HG02610 (cell line): ENCODE data around the gene RPS5.
"Not testable (repeated sequence)": the region's sequence is repeated elsewhere in the genome, so short reads cannot be mapped to it uniquely, and the experiment has no call there.

Experiments used
- ATAC-seq: cut with Tn5 transposase; IDR thresholded peaks from one replicate; pipeline ENCODE4 v1.9.1; 2021; ENCODE audit warnings: mild to moderate bottlenecking, moderate library complexity; ENCODE audit not compliant: unreplicated experiment

Gene RPS5

DNA sequence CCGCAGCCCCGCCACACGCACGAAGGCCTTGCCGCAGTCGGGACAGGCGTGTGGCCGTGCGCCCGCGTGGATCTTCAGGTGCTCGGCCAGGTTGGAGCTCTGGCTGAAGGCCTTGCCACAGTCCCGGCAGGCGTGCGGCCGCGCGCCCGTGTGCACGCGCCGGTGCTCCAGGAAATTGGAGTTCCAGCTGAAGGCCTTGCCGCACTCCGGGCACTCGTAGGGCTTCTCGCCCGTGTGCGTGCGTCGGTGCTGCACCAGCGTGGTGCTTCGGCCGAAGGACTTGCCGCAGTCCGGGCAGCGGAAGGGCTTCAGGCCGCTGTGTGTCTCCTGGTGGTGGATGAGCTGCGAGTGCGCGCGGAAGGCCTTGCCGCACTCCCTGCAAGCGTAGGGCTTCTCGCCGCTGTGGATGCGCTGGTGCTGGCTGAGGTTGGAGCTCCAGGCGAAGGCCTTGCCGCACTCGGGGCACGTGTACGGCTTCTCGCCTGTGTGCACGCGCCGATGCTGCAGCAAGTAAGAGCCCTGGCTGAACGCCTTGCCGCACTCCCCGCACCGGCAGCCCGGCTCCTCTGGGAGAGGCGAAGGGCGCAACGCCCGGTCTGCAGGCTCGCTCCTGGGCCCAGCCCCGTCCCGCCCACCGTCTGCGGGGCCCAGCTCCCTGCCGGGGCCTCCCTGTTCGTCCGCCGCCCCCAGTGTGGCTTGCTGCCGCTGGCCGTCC is 30.1 kb upstream of the RPS5 start:
- no peak for ATAC-seq

DNA sequence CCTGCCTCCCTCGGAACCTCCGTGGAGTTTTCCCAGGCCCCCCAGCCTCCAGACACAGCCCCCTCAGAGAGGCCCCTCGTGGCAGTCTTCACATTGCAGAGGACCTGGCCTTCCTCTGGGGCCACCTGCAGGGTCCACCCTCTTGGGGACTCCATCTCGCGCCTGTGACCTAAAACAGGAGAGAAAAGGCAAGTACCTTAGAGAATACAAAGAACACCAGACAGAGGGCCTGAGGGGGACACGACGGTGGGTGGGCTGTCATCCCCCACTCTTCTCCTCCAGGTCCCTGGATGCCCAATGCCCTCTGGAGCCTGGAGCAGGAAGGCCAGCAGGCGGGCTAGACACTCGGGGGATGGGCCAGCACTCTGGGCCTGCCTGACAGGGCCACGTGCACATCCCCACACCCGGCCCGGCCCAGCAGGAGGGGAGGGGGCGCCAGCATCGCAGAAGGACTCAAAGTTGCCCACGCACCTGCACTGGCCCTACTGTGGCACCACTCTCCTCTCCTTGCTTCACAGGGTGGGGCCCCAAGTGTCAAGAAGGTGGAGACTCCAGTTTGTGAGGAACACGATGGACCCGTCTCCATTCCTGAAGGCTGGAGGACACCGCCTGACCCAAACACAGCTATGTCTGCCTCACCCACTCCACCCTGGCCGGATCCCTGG is 29.5 kb upstream of the RPS5 start:
- ATAC-seq, result no peak

DNA sequence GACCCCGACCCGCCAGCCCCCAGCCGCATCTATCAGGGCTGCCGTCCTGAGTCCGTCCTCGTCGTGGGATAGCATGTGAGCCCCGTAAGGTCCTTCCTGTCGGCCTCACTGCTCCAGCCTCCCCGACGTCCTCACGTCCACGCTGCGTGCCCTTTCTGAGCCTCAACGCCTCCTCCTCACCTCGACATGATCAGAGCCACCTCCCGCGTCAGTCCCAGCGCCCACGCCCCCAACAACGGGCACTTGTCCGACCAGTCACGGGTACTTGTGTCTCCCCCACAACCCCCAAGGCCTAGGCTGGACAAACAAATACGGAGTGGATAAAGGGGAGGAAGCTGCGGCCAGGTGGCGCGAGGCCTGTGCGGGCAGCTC is 25.2 kb upstream of the RPS5 start:
- ATAC-seq, result peak; percentile 4

DNA sequence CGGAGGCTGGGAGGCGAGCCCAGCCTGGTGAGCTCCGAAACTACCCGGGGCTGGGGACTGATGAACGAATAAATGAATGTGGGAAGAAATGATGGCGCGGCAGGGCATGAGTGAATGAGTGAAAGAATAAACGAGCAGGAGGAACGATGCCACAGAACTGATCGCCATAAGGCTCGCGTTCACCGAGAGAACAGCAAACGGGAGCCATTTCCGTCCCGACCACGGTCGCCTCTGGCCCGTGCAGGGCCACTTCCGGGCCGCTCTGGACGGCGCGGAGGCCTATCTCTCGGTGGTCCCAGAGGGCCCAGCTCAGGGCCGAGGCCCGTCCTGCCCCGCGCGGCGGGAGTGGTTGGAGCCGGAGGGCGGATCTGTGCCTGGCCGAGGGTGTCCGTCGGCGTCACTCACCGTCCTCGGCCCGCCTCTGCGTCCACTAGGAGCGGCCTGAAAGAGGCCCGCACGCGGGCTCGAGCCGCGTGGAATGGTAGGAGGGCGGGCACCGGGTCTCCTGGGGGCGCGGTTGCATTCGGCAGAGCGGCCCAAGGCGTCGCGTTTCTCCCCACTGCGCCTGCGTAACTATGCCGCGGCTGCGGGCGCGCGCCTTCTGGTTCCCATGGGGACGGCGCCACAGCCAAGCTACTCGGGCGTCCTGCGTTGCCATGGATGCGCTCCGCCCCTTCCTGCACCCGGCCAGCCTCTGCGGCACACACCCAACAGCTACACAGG is 24.6 kb upstream of the RPS5 start, which contains the start of gene ZNF497:
TSS of gene ZNF497 (minus strand) at position 480 of the 723 bp plus-strand sequence. CDS start 5,116 bp downstream, outside the sequence.
- peak; percentile 88 for ATAC-seq

DNA sequence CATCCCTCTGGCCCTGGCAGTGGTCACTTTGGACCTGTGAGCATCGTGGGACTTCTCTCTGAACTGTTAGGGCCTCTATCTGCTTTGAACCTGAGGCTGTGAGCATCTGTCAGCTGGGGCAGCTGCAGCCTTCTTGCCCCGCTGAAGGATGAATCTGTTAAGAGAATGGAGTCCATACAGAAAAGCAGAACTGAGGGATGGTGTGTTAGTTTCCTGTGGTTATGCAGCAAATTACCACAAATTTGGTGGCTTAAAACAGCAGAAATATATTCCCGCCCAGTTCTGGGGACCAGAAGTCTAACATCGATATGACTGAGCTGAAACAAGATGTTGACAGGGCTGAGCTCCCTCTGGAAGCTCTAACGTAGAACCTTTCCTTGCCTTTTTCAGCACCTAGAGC is 22.9 kb upstream of the RPS5 start:
- no peak for ATAC-seq

DNA sequence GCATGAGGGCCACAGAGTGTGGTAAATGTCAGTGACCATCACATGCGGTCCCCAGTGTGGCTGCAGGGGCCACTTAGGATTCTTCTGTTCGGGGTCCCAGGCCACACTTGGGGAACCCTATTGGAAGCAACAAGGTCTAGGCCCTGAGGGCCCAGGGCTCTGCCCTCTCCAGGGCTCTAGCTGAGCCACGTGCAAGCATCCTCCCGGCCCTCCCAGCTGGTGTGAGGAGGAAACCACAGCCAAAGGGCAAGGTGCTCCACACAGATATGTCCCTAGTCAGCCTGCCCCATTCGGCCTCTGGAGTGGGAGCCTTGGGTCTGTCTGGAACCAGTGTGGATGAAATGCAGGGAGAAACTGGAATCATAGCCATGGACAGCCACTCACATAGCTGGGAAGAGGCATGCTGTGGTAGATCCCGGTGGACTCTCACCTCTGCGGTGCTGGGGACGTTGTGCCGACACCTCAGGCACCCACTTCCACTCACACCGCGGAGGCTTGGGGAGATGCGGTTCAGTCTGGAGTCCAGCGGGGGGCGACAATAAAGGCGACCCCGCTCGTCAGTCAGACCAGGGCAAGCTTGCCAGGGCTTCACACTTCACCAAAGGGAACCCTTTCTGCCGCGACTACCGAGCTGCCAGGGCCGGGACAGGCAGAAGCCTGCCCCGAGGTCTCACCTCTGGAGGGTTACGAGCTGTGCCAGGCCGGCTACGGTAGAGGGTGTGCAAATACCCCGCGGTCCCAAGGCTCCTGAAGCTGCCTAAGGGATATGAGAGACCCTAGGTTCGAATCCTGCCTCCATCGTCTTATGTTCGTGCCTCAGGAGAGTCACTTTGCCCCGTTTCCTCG is 20.3 kb upstream of the RPS5 start:
- ATAC-seq, result no peak

DNA sequence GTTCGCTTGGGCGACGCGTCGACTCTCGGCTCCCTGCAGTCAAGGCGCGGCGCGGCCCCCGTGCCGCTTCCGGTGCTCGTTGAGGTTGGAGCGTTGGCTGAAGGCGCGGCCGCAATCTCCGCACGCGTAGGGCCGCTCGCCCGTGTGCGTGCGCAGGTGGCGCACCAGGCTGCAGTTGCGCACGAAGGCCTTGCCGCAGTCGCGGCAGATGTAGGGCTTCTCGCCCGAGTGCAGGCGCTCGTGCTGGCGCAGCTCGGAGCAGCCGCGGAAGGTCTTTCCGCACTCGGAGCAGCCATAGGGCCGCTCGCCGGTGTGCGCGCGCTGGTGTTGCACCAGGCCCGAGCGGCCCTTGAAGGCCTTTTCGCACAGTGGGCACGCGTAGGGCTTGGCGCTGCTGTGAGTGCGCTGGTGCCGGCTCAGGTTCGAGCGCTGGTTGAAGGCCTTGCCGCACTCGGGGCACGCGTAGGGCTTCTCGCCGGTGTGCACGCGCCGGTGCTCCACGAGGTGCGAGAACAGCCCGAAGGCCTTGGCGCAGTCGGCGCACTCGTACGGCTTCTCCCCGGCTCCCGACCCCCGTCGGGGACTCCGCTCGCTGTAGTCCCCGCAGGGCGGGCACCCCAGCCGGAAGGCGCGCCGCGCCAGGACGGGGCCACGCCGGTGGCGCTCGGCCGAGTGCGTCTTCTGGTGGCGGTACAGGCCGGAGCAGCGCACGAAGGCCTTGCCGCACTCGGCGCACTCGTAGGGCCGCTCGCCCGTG is 19.2 kb upstream of the RPS5 start:
- no peak for ATAC-seq

DNA sequence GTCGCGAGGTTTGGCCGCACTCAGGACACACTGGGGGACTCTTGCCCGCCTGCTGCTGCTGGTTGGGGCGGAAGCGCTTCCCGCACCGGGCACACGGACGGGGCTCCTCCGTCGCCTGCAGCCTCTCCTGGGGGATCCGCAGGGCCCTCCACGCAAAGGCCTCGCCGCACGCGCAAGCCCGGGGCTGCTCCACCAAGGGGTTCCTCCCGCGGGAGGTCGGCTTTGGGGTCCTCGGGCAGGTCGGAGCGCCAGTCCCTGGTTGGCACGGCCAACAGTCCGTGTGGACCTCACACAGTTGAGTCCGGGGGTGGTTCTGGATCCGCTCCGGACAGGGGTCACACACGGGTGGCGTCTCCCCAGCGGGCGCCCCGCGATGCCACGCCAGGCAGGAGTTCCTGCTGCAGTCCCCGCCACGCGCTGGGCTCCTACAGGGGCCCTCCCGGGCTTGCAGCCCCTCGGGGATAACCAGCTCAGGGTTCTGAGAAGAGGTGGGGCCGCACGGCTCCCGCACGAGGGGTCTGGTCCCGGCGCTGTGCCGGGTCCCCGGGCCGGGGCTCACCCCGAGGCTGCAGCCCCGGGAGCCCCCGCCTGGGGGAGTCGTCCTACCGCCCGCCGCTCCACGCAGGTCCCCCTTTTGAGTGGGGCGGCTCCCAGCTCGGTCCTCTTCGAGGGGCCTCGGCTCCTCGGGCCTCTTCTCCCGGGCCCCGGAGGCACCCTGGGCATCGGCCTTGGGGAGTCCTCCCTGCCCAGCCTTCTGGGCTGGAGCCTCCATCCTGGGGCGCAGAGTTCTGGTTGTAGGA is 18.3 kb upstream of the RPS5 start:
- ATAC-seq, result no peak

DNA sequence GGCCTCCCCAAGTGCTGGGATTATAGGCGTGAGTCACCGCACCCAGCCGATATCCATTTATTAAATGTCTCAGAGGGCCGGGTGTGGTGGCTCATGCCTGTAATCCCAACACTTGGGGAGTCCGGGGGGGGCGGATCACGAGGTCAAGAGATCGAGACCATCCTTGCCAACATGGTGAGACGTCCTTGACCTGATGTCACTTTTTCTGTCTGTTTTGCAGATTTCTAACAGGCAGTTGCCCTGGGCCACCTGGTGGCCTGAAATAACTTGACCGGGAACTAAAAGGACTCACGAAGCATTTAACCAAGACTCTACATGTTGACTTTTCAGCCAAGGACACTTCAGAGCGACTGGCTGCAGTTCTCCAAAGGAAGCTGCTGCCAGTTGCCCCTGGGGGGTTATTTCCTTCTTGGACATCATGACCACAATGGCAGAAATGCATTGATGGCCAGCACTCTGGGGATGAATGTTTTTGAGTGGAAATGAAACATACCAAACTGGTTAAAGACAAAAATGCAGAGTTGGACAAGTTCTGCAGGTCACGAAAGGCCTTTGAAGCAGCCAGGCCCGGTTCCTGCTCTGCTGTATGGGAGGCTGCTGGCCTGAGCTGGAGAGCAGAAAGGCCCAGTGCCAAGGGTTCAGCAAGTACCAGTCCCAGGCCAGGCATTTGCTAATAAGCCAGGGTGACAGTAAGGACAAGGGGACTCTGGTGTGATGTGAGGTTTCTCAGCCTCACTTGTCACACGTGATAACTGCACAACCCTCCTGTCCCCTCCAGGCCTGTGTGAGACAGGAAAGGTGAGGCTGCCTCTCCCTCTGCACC is 14.5 kb upstream of the RPS5 start:
- ATAC-seq, result no peak

DNA sequence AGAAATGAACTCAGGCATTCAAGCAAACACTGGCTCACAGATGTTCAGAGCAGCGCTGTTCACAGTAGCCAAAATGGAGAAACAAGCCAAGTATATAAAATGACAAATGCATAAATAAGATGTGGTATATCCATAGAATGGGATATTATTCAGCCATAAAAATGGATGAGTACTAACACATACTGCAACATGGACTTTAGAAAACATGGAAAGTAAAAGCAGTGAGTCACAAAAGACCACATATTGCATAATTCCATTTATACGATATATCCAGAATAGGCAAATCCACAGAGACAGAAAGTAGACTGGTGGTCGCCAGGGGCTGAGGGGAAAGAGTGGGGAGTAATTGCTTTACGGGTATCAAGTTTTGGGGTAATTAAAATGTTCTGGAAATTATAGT is 12.9 kb upstream of the RPS5 start:
- ATAC-seq, result no peak

DNA sequence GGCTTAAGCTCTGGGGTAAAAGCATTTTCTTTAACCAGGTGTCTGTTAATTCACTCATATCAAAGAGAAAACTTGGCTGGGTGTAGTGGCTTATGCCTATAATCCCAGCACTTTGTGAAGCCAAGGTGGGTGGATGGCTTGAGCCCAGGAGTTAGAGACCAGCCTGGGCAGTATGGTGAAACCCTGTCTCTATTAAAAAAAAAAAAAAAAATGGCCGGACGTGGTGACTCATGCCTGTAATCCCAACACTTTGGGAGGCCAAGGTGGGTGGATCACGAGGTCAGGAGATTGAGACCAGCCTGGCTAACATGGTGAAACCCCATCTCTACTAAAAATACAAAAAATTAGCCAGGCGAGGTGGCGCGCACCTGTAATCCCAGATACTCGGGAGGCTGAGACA is 10.3 kb upstream of the RPS5 start:
- ATAC-seq, result not testable (repeated sequence)

DNA sequence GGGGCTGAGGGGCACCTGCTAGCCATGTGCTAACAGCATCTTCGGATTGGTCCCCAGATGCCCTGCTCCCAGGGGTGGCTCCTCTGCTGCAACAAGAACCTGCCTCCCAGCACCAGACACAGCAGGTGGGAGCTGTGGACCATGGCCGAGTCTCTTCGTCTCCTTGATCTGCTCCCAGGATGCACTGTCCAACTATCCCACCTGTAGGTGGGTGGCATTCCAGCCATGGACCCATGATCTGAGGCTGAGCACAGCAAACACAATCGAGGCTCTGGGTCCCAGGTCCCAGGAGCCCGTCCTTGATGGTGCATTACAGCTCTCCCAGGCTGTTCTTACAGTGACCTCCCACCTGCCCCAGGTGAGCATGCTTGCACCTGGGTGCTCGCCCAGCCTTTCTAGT is 7.8 kb upstream of the RPS5 start:
- ATAC-seq, result no peak

DNA sequence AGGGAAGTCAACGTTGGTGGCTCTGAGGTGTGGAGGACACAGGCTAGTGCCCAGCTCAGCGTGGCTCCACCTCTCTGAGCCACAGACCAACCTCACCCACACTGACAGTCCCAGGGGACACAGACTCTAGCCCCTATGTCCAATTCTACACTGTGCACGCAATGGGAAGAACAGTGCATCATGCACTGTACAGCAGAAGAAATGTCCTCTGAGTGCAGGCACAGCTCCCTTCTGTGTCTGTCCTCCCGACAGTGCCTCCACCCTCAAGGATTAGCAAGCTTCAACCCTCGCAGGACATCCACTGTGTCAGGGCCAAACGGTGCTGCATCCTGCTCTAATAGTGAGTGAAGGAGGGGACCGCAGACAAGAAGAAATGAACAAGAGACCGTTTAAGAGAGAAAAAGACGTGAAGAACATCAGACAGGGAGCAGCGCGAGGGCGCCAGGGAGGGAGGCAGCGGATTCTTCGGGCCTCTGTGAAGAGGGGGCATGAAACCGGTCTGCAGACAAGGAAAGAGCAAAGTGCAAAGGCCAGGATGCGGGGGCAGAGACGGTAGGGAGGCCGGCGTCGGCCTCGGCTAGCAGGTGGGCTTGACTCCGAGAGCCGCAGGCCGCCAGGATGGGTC is 6.9 kb upstream of the RPS5 start:
- ATAC-seq, result no peak

DNA sequence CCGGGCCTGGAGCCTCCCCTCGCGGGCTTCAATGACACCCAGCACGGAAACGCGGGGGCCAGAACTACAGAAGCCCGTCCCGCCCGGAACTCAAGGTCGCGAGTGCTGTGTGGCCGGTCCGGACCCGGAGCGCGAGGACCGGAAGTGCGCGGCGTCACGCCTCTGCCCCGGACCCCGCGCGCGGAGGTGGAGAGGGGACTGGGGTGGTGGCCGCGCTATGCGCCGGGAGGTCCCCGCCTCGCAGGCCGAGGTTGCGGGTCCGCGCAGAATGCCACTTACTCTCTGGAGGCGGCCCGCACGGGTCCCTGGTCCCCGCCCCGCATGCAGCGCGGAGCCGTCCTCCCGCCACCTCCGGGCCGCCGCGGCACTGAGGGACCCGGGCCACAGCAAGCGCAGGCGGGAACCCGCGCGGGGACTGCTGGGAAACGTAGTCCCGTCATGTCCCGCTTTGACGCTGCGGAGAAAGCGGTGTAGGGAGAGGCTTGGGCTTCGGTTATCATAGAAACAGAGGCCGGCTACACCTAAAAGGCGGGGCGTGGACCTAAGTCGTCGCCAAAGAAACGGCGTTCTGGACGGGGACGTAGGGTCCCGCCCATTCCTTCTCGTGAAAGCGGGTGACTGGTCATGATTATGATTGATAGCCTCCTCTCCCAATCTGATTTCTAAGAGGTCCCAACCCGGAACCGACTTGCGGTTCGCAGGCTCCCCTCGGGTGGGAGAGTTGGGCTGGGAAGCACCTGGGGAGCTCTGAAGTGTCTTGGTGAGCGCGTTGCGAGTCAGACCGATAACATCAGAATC is 6.2 kb upstream of the RPS5 start, which contains the start of gene ZNF837:
TSS of gene ZNF837 (minus strand) at position 369 of the 798 bp plus-strand sequence. CDS start 11,698 bp downstream, outside the sequence.
- ATAC-seq, result peak; percentile 85

DNA sequence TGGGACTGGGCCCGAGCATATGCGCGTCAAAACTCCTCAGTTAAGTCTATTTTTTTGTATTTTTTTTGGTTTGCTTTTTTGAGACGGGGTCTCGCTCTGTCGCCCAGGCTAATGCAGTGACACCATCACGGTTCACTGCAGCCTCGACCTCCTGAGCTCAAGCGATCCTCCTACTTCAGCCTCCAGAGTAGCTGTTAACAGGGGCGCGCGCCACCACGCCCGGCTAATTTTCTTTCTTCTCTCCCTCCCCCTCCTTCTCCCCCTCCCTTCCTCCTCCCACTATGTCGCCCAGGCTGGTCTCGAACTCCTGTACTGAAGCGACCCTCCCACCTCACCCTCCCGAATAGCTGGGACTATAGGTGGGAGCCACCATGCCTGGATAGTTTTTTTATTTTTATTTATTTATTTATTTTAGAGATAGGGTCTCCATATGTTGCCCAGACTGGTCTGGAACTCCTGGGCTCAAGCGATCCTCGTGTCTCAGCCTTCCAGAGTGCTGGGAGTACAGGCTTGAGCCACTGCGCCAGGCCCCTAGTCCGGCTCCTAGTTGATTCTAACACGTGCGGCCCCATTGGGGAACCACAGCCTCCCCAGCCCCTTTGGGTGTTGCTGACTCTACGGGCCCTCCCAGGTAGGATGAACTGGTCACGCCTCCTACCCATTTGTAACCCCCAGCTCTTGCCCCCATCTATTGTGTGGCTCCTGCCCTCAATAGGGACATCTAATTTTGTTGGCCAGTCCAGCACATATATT is 5.4 kb upstream of the RPS5 start:
- no peak for ATAC-seq

DNA sequence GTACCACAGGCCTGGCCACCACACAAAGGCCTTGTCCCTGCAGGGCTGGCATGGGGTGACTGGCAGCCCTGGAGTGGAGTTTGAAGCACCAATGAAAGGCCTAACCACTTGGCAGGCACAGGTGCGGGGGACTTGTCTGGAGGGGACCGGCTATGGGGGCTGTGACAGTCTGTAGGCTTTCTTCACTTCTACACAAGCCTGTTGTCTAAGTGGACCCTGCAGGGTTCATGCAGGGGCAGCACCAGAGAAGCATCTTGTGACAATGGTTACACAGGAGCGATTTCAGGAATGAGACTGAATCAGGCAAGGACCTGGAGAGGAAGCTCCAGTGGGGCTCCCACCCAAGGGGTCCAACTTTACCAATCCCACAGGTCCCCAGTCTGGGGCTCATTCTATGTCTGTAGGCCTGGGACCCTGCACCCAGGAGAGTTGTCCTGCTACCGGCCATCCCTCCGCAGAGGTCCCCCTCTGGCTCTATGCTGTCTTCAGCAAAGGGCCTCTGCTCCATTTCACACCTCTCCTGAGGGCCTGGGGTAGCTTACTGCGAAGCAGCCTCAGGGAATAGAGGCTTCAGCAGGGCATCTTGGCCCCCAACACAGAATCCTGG is 4.0 kb upstream of the RPS5 start:
- ATAC-seq, result no peak
